Left cardiac atrium (tissue), 4 donors: Measurements from ENCODE around the gene TMEM63C. TPM values are rescaled to one million over a fixed set of nuclear protein-coding genes. Genes with fewer than 3 reads are reported as not detected.

Source experiments
- ATAC-seq, 2 donors: fragments of 200-7000 bp; cut with Tn5 transposase; one replicate each; pipeline ENCODE4 v1.9.1; 2020; ENCODE audit warnings: mild to moderate bottlenecking in 2 of 2, moderate library complexity in 2 of 2
- DNase-seq: peaks from one replicate; pipeline ENCODE4 v3.0.0-alpha.2; 2020
- intact Hi-C, 2 donors: fragments of 100-400 bp; cut with DNase I; formaldehyde crosslinking; loops; one replicate each; pipeline versions ENCODE4 v1.14.1 to v1.15.1; 2022 to 2023
- long read RNA-seq: library from polyadenylated mRNA; unstranded; transcript quantifications from one replicate; pipeline ENCODE4 v2.0.0, GENCODE V29; 2021
- total RNA-seq, 2 donors: library from RNA; stranded (reverse); fragmentation: NEBNext Ultra II Directional; extraction: Animal tissue kit (Norgen Biotek cat#: 25700); gene quantifications; one replicate each; pipeline ENCODE4 v1.2.1, GENCODE V29; 2021
- donor health status: DM: no; HTN: yes; CAD: no.
- donor health status: DM: no; HTN: yes; CAD: no; lungs with severe emphysema.
- donor health status: DM: yes; HTN: yes; CAD: no.
- donor health status: Dilated cardiomyopathy.

The TMEM63C gene, protein sequence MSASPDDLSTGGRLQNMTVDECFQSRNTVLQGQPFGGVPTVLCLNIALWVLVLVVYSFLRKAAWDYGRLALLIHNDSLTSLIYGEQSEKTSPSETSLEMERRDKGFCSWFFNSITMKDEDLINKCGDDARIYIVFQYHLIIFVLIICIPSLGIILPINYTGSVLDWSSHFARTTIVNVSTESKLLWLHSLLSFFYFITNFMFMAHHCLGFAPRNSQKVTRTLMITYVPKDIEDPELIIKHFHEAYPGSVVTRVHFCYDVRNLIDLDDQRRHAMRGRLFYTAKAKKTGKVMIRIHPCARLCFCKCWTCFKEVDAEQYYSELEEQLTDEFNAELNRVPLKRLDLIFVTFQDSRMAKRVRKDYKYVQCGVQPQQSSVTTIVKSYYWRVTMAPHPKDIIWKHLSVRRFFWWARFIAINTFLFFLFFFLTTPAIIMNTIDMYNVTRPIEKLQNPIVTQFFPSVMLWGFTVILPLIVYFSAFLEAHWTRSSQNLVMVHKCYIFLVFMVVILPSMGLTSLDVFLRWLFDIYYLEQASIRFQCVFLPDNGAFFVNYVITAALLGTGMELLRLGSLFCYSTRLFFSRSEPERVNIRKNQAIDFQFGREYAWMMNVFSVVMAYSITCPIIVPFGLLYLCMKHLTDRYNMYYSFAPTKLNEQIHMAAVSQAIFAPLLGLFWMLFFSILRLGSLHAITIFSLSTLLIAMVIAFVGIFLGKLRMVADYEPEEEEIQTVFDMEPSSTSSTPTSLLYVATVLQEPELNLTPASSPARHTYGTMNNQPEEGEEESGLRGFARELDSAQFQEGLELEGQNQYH
- total RNA-seq, result not detected
- long read RNA-seq, result 0 reads

DNA sequence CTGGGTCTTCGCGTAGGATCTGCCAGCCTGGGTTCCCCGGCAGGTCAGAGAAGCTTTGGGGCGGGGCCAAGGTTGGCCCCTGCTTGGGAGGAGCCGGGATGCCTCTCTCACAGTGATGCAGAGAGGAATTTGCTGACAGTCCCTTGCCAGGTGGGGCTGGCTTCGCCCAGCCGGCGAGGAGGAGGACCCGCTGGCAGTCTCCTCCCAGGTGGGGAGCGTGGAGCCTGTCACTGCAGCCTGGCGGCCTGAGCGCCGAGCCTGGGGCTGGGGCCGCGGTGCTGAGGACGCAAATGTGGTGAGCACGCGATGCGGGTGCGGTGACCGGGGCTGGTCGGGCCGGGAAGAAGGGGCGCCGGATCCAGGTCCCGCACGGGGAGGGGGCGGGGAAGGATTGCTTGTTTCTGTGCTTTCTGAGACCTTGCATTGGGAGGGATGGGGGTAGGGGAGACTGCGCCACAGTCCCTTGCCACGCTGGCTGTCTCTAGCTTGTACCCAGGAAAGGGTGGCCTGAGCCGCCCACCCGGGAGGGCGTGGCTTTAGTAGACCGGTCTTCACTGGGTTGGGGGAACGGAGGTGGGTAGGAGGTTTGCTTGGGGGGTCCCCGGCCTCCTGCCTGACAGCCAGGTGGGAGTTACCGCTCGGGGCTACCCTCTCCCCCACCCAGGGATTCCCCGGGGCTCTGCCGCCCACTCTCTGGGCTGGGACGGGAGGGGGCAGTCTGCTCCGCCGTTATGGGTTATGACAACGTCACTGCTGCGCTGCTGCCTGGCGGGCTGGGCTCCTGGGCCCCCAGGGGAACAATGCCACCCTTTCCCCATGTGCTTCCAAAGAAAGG is at the start of gene TMEM63C:
Gene TMEM63C, plus strand, starts transcription at position 196 of the 835 bp plus-strand sequence. CDS start 37,016 bp downstream, outside the sequence.
- DNase-seq (no peak), ATAC-seq (peak; percentile 59 to 65)
- intact Hi-C loops, result no loop called here

DNA sequence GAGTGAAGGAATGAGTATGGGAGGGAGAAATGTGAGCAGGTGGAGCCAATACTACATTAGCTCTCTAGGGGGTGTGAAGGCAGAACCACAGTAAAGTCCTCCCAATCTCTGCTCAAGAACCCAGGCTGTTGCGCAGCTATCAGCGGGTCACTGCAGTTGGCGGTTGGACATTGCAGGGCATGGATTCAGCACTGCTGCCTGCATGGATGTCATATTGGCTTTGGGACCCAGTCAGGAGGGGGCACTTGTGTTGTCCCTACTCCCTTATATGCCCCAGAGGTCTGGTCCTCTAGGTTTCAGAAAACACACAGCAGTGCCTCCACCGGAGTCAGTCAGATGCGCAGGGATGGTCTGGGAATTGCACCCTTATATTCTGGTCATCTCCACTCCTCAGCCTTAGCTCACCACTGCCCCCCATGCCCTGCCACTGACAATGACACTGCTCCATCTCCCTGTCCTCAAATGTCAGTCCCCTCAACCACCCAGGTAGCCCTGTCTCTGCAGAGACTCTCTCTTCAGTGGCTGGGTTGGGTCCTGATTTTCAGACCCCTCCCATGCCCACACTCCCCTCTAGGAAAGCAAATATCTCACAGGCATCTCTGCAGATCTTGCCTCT is 49.6 kb upstream of the TMEM63C start:
- DNase-seq (no peak), ATAC-seq (no peak)
- intact Hi-C loops, result no loop called here

- ATAC-seq (peak; percentile 83 to 93), DNase-seq (peak; percentile 62)
- intact Hi-C loops, result no loop called here
Measured at GRCh38 chr14:77133720-77134338, 47.8 kb upstream of the TMEM63C start.

- ATAC-seq (no peak), DNase-seq (no peak)
- intact Hi-C loops, result no loop called here
Measured at GRCh38 chr14:77139022-77139421, 42.6 kb upstream of the TMEM63C start.

GRCh38 chr14:77139540-77140358 is 41.8 kb upstream of the TMEM63C start:
- ATAC-seq, result peak in 1 of 2 donors; percentile 20
- intact Hi-C loops, result no loop called here
- no peak for DNase-seq

DNA sequence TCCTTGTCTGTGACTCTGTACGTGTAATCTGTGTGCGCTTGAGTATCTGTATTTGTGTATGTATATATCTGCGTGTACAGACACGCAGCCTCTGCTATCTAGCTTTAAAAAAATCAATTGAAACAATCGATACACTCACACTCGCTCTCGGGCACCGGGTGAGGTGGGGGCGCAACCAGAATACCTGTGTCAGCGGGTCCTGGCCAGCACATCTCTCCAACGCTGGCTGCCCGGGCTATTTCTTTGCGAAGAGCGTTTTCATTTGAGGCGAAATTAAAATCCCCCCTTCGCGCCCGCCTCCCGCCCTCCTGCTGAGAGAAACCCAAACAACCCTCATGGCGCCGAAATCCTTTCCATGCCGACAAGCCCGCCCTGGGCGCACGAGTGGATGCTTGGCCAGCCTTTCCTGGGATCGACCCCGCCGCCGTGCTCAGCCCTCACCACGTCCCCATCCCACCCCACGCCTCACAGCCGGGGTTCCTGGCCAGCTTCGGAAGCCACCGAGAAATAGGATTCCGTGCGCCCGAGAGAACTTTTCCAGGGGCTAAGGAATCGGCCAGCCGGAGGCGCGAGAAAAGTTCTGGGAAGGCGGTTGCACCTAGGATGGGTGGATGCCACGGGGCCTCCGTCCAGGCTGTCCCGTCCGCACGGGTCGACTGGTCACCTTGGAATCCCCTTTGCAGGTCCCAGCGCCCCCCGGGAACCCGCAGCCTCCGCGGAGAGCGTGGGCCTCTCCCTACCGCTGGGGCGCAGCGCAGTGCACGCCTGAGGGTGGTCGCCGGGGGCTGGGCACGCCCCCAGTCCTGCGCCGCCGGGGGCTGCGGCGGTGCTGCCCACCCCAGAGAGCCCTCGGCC is 41.0 kb upstream of the TMEM63C start:
- intact Hi-C loops, result no loop called here
- no peak for ATAC-seq
- no peak for DNase-seq

GRCh38 chr14:77141214-77142004 is 40.2 kb upstream of the TMEM63C start, which contains the start of gene ZDHHC22:
Gene ZDHHC22, minus strand, starts transcription at chr14:77141791. Its CDS starts 2,053 bp downstream, at chr14:77139738.
- DNase-seq, result no peak
- intact Hi-C loops, result no loop called here
- ATAC-seq, result peak; percentile 49 to 60

GRCh38 chr14:77142005-77142800 is 39.4 kb upstream of the TMEM63C start:
- no peak for DNase-seq
- intact Hi-C loops, result no loop called here
- no peak for ATAC-seq

DNA sequence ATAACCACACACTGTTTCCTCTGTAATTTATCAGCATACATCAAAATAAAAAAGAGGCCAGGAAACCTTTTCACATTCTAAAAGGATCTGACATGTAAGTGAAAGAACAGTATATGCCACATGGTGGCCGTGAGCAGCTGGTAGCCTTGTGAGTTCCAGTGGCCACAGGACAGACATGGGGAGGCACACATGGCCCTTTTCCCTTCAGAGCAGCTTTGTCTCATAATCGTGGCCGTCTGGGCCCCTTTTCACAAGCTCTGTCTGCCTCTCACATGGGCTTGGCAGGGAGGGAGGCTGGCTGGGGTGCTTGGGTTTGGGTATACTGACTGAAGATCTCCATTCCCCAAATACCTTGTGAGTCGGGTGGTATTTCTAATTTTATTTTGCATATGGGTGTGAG is 38.5 kb upstream of the TMEM63C start:
- no peak for ATAC-seq
- intact Hi-C loops, result no loop called here
- no peak for DNase-seq

- ATAC-seq (no peak), DNase-seq (no peak)
- intact Hi-C loops, result no loop called here
Measured at GRCh38 chr14:77144412-77145115, 37.0 kb upstream of the TMEM63C start.

DNA sequence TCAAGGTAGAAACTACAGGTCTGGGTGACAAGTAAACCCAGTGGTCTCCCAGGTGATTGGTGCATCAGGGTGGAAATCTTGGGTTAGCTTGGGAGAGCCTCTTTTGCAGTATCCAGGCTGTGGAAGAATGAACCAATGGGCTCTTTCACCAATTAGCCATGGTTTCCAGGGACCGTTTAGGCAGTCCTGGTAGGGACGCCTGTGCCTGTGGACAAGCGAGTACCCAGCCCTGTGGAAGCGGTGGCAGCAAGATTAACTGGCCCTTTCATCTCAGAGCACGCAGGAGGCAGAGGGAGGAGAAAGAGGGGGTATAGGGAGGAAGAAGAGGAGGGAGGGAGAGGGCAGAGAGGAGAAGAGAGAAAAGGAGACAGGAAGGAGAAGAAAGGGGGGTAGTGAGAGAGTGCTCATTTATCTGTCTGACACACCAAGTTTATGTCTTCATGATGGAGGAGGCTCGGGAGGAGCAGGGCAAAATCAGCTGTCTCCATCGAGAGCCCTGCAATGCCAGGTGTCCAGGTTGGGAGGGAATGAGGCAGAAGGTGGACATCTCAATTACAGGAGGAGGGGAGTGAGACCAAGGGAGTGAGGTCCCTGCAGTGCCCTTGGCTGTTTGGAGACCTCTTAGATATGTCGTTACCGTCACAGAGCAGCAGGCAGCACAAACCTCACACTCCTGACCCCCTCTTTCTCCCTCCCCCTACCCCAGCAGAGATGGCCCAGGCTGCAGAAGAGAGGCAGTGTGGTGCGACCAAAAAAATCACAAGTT is 35.4 kb upstream of the TMEM63C start:
- DNase-seq, result no peak
- intact Hi-C loops, result no loop called here
- ATAC-seq, result no peak

DNA sequence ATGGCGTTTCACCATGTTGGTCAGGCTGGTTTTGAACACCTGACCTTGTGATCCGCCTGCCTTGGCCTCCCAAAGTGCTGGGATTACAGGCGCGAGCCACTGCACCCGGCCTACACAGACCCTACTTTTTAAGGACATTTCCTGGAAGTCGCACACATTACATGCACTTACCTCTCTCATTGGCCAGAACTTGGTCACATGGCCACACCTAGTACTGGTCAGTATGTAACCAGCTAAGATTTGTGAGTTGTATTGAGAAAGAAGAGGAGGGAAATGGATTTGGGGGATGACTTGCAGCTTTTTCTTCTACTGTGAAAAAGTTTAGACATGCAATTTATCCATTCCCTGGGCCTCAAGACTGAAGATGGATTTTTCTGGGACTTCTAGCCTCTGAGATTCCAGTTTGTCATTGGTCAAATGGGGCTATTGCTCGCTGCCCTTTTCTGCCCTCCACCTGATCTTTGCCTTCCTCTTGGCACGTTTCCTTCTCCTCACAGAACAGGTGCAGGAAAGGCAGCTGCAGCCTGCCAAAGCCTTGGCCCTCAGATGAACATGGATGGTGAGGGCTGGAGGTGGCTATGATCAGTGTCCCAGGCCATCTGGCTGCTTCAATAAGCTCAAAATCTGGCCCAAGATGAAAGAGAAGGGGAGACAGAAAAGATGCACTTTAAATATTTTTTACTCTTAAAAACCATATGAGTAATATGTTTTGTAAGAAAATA is 32.9 kb upstream of the TMEM63C start:
- intact Hi-C loops, result no loop called here
- ATAC-seq, result no peak
- DNase-seq, result no peak

DNA sequence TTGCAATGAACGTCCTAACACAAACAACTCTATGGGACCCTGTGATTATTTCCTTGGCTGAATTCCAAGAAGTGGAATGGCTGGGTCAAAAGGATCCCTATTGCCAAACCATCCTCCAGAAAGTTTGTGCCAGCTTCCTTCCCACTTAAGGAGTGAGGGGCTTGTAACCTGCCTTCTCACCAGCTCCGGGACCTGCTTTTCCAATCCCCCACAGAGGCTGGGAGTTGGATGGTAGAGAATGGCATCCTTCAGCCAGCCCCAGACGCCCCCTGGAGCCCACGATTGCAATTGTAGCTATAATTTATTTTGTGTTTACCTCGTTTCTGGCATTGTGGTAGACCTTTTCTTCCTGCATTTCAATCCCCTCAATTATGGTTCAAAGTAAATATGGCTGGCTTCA is 30.4 kb upstream of the TMEM63C start:
- no peak for ATAC-seq
- intact Hi-C loops, result loop anchor here (5.0 to 10.0 kb wide), 2 partner anchors 164 to 166 kb away; no protein-coding TSS in a partner anchor
- DNase-seq, result no peak
